COLO668 (cell line): ENCODE results near the gene PPIL6.
A peak's percentile ranks its signal among the peaks of the same experiment; 100 is the strongest.
"Not testable (repeated sequence)": the region's sequence is repeated elsewhere in the genome, so short reads cannot be mapped to it uniquely, and the experiment has no call there.

Source experiments
- DNase-seq: peaks from one replicate; lab custom pipeline; 2025; ENCODE audit not compliant: unreplicated experiment; lab: John Stamatoyannopoulos, UW

The PPIL6 gene

DNA sequence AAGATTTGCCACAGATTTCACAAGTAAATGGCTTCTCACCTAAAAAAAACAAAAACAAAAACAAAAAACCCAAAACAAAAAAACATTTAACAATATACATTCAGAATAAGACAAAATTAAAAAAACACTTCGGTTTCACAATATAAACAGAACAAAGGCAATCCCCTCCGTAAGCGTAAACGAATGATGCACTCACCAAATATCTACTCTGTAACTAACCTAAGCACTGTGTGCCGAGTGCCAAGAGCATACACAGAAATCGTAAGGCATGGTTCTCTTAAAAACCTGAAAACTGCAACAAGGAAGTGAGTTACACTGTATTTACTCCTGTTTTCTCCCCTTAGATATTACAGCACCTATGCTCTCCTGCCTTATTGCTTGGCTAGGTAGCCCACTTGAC is 27.3 kb upstream of the PPIL6 start:
- DNase-seq: no peak

DNA sequence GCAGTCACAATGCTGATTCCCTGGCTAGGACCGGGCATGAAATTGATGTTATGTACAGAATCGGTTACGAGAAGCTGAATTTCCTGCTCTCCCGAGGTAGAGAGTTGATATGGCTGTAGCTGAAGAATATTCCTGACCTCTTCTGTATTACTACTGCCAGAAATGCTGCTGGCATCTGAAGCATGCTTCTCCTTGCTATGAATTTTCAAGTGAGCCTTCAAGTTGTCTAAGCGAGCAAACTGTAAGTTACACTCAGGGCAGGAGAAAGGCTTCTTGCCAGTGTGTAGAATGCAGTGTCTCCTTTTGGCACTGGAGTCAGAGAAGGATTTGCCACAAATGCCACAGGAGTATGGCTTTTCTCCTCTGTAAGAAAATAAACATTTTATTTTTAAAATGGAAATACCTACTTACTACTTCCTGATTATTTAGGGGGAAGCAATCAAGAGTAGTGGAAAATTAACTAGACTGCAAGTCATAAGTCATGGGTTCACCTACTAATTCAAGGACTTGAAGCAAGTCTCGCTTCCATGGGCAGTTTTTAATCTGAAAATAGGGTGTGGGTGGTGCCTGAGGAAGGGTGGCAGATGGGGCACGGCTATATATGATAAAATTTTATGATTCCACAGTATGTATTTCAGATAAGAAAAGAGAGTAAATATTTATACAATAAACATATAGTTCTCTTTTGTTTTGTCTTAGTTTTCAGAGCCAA is 25.9 kb upstream of the PPIL6 start:
- no peak for DNase-seq

DNA sequence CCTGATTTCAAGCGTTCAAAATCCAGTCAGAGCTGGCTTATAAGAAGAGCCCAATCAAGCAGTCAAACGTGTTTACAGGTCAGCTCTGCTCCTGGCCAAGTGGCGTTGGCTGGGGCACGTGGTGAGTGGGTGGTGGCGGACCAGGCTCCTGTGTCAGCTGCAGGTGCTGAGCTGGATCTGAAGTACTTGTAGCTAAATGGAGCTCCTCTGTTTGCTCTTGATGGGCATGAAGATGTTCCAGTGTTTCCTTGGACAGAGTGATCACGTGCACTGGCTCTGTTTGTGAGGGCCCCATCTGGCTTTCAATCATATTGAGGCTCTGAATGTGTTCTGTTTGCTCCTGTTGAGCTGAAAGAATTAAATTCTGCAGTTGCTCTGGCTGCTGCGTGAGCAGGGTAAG is 25.3 kb upstream of the PPIL6 start:
- peak; percentile 86 for DNase-seq

DNA sequence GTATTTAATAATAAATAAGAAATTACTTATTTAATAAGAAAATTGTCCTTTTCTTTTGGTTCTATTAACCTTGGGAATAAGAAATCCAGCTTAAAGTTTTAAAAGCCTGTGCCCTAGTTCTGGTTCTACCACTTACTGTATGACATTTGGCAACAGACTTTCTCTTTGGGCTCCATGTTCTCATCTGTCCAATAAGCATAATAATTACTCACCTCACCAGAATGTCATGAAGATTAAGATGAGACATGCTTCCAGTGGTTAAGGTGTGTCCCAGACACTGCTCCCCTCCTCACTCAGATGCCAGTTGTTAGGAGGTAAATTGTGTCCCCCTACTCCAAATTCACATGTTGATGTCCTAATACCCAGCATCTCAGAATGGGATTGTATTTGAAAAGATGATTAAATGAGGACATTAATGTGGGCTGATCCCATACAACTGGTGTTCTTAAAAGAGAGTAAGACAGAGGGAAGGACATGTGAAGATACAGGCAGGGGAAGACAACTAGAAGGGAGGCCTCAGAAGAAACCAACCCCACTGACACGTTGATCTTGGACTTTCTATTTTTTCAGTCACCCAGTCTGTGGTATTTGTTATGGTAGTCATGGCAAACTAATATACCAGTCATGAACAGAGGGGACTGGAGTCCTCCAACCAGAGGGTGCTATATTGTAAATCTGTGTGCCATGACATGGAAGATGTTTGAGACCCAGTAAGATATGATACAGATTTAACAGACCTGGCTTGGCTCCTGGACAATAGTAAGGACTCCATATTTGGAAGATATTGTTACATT is 21.5 kb upstream of the PPIL6 start:
- DNase-seq: no peak

DNA sequence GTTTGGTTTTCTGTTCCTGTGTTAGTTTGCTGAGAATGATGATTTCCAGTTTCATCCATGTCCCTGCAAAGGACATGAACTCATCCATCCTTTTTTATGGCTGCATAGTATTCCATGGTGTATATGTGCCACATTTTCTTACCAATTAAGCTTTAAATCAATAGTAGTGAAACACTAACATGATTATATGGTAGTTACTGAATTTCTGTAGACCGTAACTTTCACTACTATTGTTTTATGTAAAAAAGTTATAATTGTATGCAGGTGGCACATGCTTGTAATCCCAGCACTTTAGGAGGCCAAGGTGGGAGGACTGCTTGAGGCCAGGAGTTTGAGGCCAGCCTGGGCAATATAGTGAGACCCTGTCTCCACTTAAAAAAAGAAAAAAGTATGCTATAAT is 20.8 kb upstream of the PPIL6 start:
- DNase-seq: not testable (repeated sequence)

DNA sequence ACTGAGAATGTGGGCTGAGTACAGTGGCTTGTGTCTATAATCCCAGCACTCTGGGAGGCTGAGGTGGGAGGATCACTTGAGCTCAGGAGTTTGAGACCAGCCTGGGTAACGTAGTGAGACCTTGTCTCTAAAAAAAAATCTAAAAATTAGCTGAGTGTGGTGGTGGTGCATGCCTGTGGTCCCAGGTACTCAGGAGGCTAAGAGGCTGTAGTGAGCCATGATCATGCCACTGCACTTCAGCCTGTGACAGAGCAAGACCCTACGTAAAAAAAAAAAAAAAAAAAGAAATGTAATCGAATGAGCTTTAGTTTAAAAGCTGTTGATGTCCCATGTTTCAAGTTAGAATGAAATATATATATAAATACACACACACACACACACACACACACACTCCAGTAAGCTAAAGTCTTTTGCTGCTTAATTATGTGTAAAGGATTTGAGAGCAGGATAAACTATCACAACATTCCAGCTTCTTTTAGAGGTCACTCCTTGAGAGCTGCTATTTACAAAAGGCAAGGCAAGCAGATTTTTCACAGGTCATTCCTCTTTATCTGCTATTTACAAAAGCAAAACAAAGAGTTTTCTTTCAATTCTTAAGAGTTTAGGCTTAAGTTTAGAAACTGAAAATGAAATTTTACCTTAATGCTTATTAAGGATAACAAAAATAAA is 19.9 kb upstream of the PPIL6 start:
- DNase-seq: no peak

DNA sequence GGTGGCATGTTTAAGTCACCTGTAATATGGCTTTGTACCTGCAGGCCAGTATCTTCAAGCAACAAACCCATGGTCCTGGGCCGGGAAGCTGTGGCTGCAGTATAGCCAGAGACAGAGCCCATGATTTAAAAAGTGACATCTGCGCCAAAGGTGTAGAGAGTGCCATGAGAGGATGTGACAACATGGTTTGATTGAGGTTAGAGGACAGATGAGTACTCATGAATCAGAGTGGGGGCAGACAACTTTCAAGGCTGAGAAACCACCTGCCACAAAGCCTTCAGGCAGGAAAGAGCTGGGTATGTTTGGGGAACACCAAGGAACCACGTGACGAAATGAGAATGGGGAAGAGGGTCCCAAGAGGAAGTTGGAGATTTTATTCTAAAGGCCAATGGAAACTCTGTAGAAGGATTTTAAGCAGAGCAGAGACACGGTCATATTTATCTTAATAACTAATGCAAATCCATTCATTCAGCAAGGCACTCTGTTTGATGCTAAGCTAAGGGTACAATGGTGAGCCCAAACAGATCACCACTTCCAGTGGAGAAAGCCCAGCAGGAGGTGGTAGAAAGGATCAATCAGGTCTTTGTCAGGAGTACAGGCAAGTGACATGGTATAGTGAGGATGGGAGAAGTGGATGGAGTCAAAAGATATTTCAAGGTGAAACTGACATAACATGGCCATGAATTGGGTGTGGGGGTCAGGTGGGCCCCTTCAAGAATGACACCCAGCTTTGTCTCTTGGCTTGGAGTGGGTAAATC is 18.5 kb upstream of the PPIL6 start:
- DNase-seq: no peak

DNA sequence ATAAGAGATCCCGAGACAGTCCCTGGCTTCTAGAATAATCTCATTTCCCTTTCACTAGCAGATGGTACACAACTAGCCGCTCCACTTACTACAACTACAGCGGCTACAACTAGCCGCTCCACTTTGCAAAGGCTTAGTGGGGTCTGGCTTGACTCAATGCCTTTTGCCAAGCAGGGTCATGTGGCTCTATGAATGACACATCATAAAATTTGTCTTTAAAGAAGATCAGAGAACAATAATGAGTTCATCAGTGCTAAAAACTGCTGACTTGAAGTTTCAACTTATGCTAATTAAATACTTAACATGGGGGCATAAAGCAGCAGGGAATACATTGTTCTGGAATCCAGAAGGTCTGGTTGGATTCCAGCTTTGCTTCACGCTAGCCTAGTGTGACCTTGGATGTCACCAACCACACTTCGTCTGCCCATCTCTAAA is 17.2 kb upstream of the PPIL6 start:
- no peak for DNase-seq

DNA sequence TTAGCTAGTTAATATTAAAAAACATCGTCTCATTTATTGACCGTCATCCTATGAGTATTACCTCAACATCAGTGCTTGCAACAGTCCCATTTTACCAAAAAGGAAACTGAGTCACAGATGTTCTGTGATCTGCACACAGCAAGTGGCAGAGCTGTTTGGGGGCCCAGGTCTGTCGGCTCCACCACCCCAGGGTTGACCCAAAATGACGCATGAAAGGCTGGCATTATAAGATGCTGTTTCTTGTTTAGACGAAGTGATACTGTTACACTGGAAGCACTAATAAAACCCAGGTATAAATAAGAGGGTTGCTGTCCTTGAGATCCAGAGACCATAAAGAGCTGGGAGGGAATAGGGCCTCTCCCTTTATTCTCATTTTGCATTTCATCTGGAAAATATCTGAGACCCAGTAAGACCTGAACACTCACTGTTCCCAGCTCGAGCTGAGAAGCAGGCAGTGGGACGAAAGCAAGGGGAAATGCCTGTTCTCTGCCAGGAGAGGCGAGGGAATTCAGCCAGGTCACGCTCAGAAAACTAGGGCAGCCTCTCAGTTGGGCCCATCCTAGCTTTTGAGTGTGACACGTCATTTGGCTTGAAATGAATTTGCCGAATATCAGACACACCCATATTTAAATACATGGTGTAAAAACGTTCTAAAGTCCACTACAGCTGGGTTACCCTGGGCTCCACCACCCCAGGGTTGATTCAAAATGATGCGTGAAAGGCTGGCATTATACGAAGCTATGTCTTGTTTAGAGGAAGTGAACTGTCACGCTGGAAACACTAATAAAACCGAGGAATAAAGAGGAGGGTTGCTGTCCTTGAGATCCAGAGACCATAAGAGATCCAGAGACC is 16.5 kb upstream of the PPIL6 start:
- DNase-seq: no peak

DNA sequence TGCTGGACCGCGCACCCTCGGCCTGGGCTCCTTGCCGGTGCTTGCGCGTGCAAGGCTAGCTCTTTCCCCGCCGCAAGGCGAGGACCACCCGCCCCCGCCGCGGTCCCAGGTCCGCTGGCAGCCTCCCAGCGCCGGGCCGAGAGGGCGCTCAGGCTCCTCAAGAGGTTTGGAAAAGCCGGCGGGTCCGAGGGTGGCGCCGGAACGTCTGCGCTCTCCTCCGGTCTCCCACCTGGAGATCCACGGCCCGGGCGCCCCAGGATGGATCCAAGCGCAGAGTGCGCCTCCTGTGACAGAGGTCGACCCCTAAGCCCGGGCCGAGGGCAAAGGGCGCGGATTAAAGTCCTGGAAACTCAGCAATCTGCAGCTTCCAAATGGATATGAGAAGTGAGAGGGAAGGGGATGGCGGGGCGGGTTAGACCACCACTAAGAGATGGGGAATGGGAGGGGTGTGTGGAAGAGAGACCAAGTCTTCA is 15.7 kb upstream of the PPIL6 start:
- DNase-seq: peak; percentile 44

DNA sequence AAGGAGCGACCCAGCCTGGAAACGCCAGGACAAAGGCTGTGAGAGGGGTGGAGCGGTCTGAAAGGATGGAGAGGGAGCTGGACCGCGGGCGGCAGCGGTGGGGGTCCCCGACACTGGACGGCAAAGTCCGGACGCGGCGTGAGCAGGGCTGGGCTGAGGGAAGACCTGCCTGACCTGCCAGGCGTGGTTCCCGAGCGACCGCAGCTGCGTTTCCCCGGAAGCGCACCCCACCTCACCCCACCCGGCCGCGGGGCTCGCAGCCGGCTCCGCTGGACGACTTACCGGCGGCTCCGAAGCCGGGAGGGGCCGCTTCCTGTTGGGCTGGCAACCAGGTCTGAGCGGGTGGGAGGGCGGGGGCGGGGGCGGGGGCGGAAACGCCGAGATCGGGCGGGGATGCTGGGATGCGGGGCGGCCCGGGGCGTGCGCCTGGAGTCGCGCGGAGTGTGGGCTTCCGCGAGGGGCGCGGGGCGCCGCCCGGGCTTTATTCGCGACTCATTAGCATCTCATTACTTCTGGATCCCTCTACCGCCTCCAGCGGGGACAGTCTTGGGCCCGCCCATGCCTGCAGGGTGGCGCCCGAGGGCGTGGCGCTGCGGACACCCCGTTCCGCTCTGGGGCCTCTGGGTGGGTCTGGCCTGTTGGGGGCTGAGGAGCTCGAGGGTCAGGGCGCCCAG is 15.1 kb upstream of the PPIL6 start, which contains the start of gene MICAL1:
TSS of gene MICAL1 (minus strand) at position 336 of the 674 bp plus-strand sequence. CDS start 1,576 bp downstream, outside the sequence.
- peak; percentile 67 for DNase-seq

DNA sequence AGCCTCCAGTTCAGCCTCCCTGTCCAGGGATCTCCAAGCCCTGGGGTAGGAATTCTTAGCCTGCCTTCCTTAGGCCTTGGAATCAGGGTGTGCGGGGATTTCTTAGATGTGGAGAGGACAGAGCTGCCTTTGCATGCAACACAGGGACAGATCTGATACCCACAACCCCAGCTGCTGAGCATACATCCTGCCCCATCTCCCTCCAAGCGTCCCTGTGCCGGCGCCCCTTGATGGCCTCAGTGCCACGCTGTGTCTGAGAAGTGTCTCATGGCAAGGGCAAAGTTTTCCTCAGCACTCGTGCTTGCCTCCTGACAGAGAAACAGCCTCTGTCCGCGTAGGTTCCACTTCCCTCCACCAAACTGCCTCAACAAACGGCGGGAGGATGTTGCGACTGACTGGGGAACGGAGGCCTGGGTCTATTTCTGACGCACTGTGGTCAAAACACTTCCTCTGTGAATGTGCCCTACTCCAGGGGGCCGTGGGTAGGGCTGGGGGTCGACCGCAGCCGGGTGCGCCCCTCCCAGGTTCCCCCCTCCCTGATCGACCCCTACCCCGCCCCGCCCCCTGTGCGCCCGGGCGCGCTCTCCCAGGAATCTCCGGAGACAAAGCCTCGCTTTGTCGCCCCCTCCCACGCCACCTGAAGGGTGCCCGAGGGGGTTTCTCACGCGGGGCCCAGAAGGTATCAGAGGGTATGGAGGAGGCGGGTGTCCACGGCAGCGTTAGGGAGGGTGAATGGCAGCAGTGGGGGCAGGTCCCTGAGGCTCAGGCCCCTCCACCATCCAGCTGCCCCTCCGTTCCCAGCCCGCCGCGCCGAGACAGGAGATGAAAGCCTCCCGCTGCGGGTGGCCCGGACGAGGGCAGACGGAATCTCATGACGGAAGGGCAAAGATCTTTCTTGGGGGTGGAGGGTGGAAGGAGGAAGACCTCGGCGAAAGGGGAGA is 14.3 kb upstream of the PPIL6 start:
- DNase-seq: peak; percentile 36

DNA sequence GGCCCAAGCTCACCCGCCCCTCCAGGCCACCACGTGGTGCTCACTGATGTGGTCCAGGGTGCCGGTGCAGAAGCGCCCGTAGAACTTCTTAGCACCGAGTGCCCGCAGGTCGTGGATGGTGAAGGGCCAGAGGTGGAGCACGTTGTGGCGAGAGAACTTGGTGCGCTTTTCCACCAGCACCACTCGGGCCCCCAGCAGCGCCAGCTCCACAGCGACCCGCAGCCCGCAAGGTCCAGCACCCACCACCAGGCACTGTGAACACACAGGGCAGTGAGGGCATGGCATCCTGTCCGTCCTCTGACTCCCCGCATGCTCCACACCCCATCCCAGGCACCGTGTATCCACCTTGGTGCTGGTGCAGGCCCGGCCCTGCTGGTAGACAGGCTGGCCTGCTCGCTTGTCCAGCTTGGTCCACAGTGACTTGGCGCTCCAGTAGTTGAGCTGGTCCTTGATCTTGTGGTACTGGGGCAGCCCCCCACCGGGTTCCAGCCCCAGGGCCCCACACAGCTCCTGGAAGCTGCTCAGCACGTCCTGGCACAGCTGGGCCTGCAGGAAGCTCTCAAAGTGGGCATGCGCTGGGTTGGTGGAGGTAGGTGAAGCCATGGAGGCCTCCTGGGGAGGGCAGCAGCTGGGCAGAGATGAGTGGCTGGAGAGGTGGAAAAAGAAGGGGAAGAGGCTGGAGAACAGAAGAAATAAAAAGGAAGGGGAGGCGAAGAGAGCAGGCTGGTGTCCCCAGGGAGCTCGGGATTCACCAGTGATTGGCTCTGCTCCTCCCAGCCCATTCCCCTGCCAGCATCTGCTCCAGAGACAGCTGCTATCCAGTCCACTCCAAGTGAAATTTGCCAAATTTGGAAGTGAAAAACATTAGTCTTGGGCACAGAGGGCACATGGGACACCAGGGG is 13.4 kb upstream of the PPIL6 start:
- no peak for DNase-seq

DNA sequence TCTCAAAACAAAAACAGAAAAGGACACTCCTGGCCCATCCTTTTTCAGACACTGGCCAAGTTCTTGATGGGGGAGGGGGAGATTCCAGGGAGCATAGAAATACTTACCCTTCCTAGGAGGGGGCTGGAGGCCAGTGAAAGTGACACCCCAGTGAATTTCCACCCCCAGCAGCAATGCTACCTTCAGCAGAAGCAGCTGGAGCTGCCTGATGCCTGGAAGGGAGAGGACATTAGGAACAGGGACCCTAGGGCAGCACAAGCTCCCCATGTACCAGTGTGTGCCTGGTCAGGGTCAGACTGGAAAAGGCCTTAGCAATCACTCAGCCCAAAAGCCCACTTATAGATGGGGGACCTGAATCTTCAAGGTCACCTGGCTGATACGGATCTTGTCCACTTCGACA is 12.7 kb upstream of the PPIL6 start:
- DNase-seq: no peak

DNA sequence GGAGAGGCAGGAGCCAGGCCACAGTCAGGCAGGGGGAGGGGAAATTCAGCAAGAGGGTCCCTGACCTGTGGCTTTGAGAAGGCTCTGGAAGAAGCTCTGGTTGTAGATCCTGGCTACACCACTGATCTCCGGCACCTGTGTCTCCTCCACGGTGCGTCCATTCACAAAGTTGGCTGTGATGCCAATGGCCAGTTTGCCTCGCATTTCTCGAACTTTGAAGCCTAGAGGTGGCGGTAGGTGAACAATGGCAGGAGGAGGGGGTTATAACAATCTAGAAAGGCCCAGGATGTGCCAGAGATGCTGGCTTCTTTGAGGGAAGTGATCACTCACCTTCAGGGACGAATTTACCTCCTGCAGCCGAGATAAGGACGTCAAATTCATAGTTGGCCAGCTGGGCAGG is 11.8 kb upstream of the PPIL6 start:
- no peak for DNase-seq

DNA sequence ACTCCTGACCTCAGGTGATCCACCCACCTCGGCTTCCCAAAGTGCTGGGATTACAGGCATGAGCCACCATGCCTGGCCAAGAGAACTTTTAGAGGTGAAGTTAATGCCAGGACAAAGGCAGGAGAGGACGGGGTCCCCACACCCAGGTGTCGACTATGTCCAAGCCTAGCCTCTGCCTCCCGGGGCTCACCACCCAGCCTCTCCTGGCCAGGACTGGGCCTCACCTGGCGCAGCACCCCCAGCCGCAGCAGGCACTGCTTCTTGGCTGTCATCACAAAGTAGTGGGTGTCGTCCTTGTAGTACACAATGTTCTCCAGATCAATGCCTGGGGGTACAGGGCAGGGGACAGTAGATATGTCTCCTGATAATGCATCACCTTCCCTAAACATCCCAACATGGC is 10.9 kb upstream of the PPIL6 start:
- no peak for DNase-seq

DNA sequence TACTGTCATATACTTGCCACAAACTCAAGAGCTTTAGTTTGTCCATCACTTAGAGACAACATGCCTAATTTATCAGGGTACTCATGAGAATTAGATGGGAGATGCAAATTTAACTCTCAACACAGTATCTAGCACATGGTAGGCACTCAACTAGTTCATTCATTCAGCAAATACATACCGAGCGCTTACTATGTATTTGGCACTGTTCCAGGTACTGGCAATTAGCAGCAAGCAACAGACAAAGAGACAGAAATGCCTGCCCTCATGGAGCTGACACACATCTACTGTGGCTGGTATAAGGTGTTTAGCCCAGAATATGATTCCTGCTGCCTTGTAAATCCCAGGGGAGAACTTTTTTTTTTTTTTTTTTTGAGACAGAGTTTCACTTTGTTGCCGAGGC is 10.4 kb upstream of the PPIL6 start:
- DNase-seq: no peak
